CD4-positive, alpha-beta T cell treated with Interleukin-6 at 100 ng/mL for 8 hours (primary cell): ENCODE data around the gene SLC30A5.
"Not testable (repeated sequence)": the region's sequence is repeated elsewhere in the genome, so short reads cannot be mapped to it uniquely, and the experiment has no call there.

Experiments used
- DNase-seq: peaks from one replicate; pipeline ENCODE4 v3.0.0-alpha.2; 2020; ENCODE audit warnings: mixed read lengths, low spot score

Gene SLC30A5

GRCh38 chr5:69093771-69094482 lies at the start of gene SLC30A5:
SLC30A5 (plus strand) TSS chr5:69094014; CDS start chr5:69094256, 242 bp downstream.
- DNase-seq = peak; percentile 99

- not testable (repeated sequence) for DNase-seq
These were observed 48.6 kb upstream of the SLC30A5 start for GRCh38 chr5:69045213-69045612.

- no peak for DNase-seq
These were observed 47.3 kb upstream of the SLC30A5 start for GRCh38 chr5:69046375-69046957.

- no peak for DNase-seq
These were observed 45.6 kb upstream of the SLC30A5 start for GRCh38 chr5:69048230-69048629.

GRCh38 chr5:69049151-69049550 lies 44.7 kb upstream of the SLC30A5 start:
- no peak for DNase-seq

GRCh38 chr5:69049796-69050195 lies 44.0 kb upstream of the SLC30A5 start:
- no peak for DNase-seq

GRCh38 chr5:69050214-69050613 lies 43.6 kb upstream of the SLC30A5 start:
- no peak for DNase-seq

GRCh38 chr5:69052181-69052580 lies 41.6 kb upstream of the SLC30A5 start:
- no peak for DNase-seq

GRCh38 chr5:69074664-69075521 lies 18.9 kb upstream of the SLC30A5 start:
- no peak for DNase-seq

- DNase-seq = no peak
These were observed 18.2 kb upstream of the SLC30A5 start for GRCh38 chr5:69075522-69076179.

GRCh38 chr5:69078921-69079540 lies 14.8 kb upstream of the SLC30A5 start:
- DNase-seq = no peak

- no peak for DNase-seq
These were observed 14.3 kb upstream of the SLC30A5 start for GRCh38 chr5:69079556-69079955.

GRCh38 chr5:69083412-69083811 lies 10.4 kb upstream of the SLC30A5 start:
- DNase-seq = no peak

GRCh38 chr5:69084195-69084594 lies 9.6 kb upstream of the SLC30A5 start:
- no peak for DNase-seq

GRCh38 chr5:69084903-69085302 lies 8.9 kb upstream of the SLC30A5 start:
- no peak for DNase-seq

GRCh38 chr5:69086206-69086605 lies 7.6 kb upstream of the SLC30A5 start:
- no peak for DNase-seq

GRCh38 chr5:69088006-69088405 lies 5.8 kb upstream of the SLC30A5 start:
- not testable (repeated sequence) for DNase-seq

GRCh38 chr5:69090158-69090557 lies 3.7 kb upstream of the SLC30A5 start:
- no peak for DNase-seq

- DNase-seq = no peak
These were observed 2.0 kb upstream of the SLC30A5 start for GRCh38 chr5:69091771-69092170.

GRCh38 chr5:69092969-69093368 lies 845 bp upstream of the SLC30A5 start:
- DNase-seq = no peak

- no peak for DNase-seq
These were observed 5.5 kb downstream of the SLC30A5 start for GRCh38 chr5:69099302-69099701.

- no peak for DNase-seq
These were observed 9.7 kb downstream of the SLC30A5 start for GRCh38 chr5:69103521-69103920.
